ENCODE measurements around the gene LAMB3. TPM values are rescaled to one million over a fixed set of nuclear protein-coding genes. Genes with fewer than 3 reads are reported as not detected.

LAMB3 gene
- total and polyA plus RNA-seq, 10 donors: 0.43 to 3.4 (median 0.80) TPM

- intact Hi-C loops (cut with DNase I; ENCODE audit: low total_unique reads): no loop called here
- TF ChIP-seq POLR2A (IDR thresholded peaks at IDR 0.05): no peak
- TF ChIP-seq POLR2AphosphoS5 (IDR thresholded peaks at IDR 0.05): no peak
- TF ChIP-seq CTCF (IDR thresholded peaks at IDR 0.05 in 8 of 11, conservative IDR thresholded peaks at IDR 0.05 in 3 of 11): no peak
- WGBS, 5 donors: 23 to 29% (median 24%) methylated on average over 6 of the region's 6 CpGs
- Histone ChIP-seq H3K27ac (peak within 1 kb of the TSS in 5 of 8 donors; percentile 10 to 59 (median 44)), H3K9me3 (no peaks in the 10 kb centered on the region), H3K4me1 (peaks cover 0 to 18% (median 10%) of the 10 kb centered on the region in 6 donors), H3K36me3 (no peaks in the 10 kb centered on the region), H3K27me3 (replicated peaks in 1 of 7) (peaks cover 0 to 84% (median 26%) of the 10 kb centered on the region in 7 donors), H3K4me3 (peak within 1 kb of the TSS in 7 of 8 donors; percentile 2 to 51 (median 33))
- no peak for DNase-seq
Observed at GRCh38 chr1:209583408-209583807, 68.8 kb downstream of the LAMB3 start, which contains the start of gene CAMK1G. TSS of gene CAMK1G (plus strand) at chr1:209583714. CDS start at chr1:209594984, 11,270 bp downstream.

- Histone ChIP-seq H3K27me3 (replicated peaks in 1 of 7) (peaks cover 0 to 71% (median 28%) of the 10 kb centered on the region in 7 donors), H3K9me3 (no peaks in the 10 kb centered on the region), H3K36me3 (no peaks in the 10 kb centered on the region), H3K27ac (no peak overlapping the region), H3K4me3 (no peak overlapping the region), H3K4me1 (peaks cover 0 to 19% (median 5%) of the 10 kb centered on the region in 6 donors)
- DNase-seq: no peak
- intact Hi-C loops (cut with DNase I; ENCODE audit: low total_unique reads): no loop called here
- TF ChIP-seq POLR2AphosphoS5 (IDR thresholded peaks at IDR 0.05) (no peak), CTCF (IDR thresholded peaks at IDR 0.05 in 8 of 11, conservative IDR thresholded peaks at IDR 0.05 in 3 of 11) (no peak), POLR2A (IDR thresholded peaks at IDR 0.05) (no peak)
- 35 to 96% (median 83%) methylated on average over 2 of the region's 2 CpGs for WGBS, 5 donors
Observed at GRCh38 chr1:209580577-209580976, 71.6 kb downstream of the LAMB3 start.

DNA sequence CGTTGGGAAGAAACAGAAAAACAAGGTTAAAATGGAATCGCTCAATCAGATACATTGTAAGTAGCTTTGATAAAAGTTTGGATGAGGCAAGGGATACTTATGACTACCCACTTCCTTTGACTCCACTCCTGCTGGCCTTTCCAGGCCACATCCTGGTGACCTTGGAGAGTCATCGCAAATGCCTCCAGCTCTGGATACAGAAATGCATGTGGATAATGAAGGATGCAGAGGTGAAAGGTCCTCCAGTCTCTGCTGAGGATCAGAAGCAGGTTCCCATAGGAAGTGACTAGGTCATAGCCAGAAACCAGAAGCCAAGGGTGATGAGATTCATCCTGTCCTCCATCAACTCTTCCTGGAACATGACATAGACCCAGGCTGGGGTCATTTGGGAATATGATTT is 74.9 kb downstream of the LAMB3 start:
- peaks cover 0 to 11% (median 0%) of the 10 kb centered on the region in 6 donors for H3K4me1 ChIP-seq
- H3K4me3 ChIP-seq: no peak overlapping the region
- 62 to 85% (median 79%) methylated on average over 3 of the region's 3 CpGs for WGBS, 5 donors
- no peak overlapping the region for H3K27ac ChIP-seq
- no peak for DNase-seq
- intact Hi-C loops (cut with DNase I; ENCODE audit: low total_unique reads): loop anchor here (5.0 to 10.0 kb wide), 2 partner anchors 47 to 115 kb away; no protein-coding TSS in a partner anchor
- no peaks in the 10 kb centered on the region for H3K36me3 ChIP-seq
- H3K9me3 ChIP-seq: no peaks in the 10 kb centered on the region
- peaks cover 0 to 67% (median 0%) of the 10 kb centered on the region in 7 donors for H3K27me3 ChIP-seq (replicated peaks in 1 of 7)
- TF ChIP-seq POLR2AphosphoS5 (IDR thresholded peaks at IDR 0.05) (no peak), CTCF (IDR thresholded peaks at IDR 0.05 in 8 of 11, conservative IDR thresholded peaks at IDR 0.05 in 3 of 11) (no peak), POLR2A (IDR thresholded peaks at IDR 0.05) (no peak)

- H3K27ac ChIP-seq: no peak overlapping the region
- DNase-seq: peak; percentile 85
- WGBS, 5 donors: 22 to 25% (median 24%) methylated on average over 12 of the region's 12 CpGs
- H3K36me3 ChIP-seq: no peaks in the 10 kb centered on the region
- peaks cover 0 to 64% (median 0%) of the 10 kb centered on the region in 7 donors for H3K27me3 ChIP-seq (replicated peaks in 1 of 7)
- peak; percentile 36 to 97 (median 87) for TF ChIP-seq CTCF (IDR thresholded peaks at IDR 0.05 in 8 of 11, conservative IDR thresholded peaks at IDR 0.05 in 3 of 11)
- TF ChIP-seq POLR2AphosphoS5 (IDR thresholded peaks at IDR 0.05): no peak
- no peak overlapping the region for H3K4me3 ChIP-seq
- intact Hi-C loops (cut with DNase I; ENCODE audit: low total_unique reads): loop anchor here (5.0 to 10.0 kb wide), 2 partner anchors 48 to 116 kb away; no protein-coding TSS in a partner anchor
- H3K9me3 ChIP-seq: no peaks in the 10 kb centered on the region
- peaks cover 0 to 11% (median 0%) of the 10 kb centered on the region in 6 donors for H3K4me1 ChIP-seq
Observed at GRCh38 chr1:209576392-209577197, 75.6 kb downstream of the LAMB3 start.

Measured in spleen (tissue), 11 donors.